Osteocyte (in vitro differentiated cells): ENCODE data around the gene RHBG. TPM values are rescaled to one million over a fixed set of nuclear protein-coding genes. Genes with fewer than 3 reads are reported as not detected.

ENCODE experiments used
- DNase-seq: peaks from one replicate; pipeline ENCODE4 v3.0.0; 2021; ENCODE audit warnings: mixed read lengths; ENCODE audit not compliant: unreplicated experiment; ENCODE audit errors: extremely low spot score
- H3K27ac Mint-ChIP-seq: one replicate; pipeline ENCODE4 v1.8.0; 2021; ENCODE audit warnings: mild to moderate bottlenecking, mixed read lengths; ENCODE audit not compliant: unreplicated experiment
- H3K27me3 Mint-ChIP-seq: one replicate; pipeline ENCODE4 v1.8.0; 2021; ENCODE audit warnings: mixed read lengths; ENCODE audit not compliant: unreplicated experiment
- H3K36me3 Mint-ChIP-seq: one replicate; pipeline ENCODE4 v1.8.0; 2021; ENCODE audit warnings: mixed read lengths; ENCODE audit not compliant: unreplicated experiment
- H3K4me1 Mint-ChIP-seq: one replicate; pipeline ENCODE4 v1.8.0; 2021; ENCODE audit warnings: mixed read lengths; ENCODE audit not compliant: unreplicated experiment
- H3K4me3 Mint-ChIP-seq: one replicate; pipeline ENCODE4 v1.8.0; 2021; ENCODE audit warnings: mild to moderate bottlenecking, moderate library complexity, mixed read lengths; ENCODE audit not compliant: unreplicated experiment
- H3K9me3 Mint-ChIP-seq: one replicate; pipeline ENCODE4 v1.8.0; 2021; ENCODE audit warnings: mixed read lengths; ENCODE audit not compliant: unreplicated experiment
- total RNA-seq: library from RNA; stranded (reverse); gene quantifications from 2 replicates; pipeline ENCODE4 v1.2.1, GENCODE V29; 2021
- TF ChIP-seq, protein P1 (sequence below): fragments of 200-600 bp; sonication (generic); IDR thresholded peaks from 2 replicates; pipeline ENCODE4 v1.5.0; 2021; ENCODE audit warnings: antibody characterized with exemption, mild to moderate bottlenecking, moderate library complexity

Gene RHBG
- total RNA-seq, 1 donor from 2014 or later = not detected

DNA sequence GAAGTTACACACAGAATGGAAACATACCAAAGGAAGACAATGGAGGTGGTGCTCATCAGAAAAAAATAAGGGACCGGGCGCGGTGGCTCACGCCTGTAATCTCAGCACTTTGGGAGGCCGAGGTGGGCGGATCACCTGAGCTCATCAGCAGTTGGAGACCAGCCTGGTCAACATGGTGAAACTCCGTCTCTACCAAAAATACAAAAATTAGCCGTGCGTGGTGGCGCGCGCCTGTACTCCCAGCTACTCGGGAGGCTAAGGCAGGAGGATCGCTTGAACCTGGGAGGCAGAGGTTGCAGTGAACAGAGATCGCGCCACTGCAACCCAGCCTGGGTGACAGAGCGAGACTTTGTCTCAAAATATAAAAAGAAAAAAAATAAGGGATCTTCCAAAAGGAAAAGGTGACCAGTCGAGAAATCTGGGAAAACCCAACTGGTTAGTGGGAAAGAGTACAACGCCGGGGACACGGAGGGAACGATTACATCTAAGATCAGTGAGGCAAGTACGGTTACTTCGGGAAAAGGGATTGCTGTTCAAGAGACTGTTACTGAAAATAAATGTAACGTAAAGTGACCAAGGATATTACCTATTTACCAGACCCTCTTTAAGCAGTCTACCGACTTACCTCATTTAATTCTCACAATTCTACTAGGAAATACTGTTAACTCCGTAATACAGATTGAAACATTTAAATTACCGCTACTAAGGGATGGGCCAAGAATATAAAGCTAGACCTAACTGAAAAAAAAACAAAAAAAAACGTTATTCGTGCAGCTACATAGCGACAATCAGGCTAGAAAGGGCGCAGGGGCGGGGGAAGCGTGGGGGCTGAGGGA lies 31.7 kb upstream of the RHBG start:
- Mint-ChIP-seq H3K9me3 (no peaks in the 10 kb centered on the region), H3K27ac (peak overlapping the region; percentile 95), H3K4me3 (peak overlapping the region; percentile 98), H3K4me1 (peaks cover 24% of the 10 kb centered on the region), H3K27me3 (no peaks in the 10 kb centered on the region), H3K36me3 (peaks cover 14% of the 10 kb centered on the region)
- TF ChIP-seq, protein P1, sequence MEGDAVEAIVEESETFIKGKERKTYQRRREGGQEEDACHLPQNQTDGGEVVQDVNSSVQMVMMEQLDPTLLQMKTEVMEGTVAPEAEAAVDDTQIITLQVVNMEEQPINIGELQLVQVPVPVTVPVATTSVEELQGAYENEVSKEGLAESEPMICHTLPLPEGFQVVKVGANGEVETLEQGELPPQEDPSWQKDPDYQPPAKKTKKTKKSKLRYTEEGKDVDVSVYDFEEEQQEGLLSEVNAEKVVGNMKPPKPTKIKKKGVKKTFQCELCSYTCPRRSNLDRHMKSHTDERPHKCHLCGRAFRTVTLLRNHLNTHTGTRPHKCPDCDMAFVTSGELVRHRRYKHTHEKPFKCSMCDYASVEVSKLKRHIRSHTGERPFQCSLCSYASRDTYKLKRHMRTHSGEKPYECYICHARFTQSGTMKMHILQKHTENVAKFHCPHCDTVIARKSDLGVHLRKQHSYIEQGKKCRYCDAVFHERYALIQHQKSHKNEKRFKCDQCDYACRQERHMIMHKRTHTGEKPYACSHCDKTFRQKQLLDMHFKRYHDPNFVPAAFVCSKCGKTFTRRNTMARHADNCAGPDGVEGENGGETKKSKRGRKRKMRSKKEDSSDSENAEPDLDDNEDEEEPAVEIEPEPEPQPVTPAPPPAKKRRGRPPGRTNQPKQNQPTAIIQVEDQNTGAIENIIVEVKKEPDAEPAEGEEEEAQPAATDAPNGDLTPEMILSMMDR = no peak
- no peak for DNase-seq

GRCh38 chr1:156337888-156338179 lies 31.2 kb upstream of the RHBG start:
- peaks cover 14% of the 10 kb centered on the region for H3K36me3 Mint-ChIP-seq
- H3K27me3 Mint-ChIP-seq = peaks cover 2% of the 10 kb centered on the region
- H3K9me3 Mint-ChIP-seq = no peaks in the 10 kb centered on the region
- DNase-seq = no peak
- H3K4me3 Mint-ChIP-seq = peak overlapping the region; percentile 98
- peak overlapping the region; percentile 95 for H3K27ac Mint-ChIP-seq
- peaks cover 24% of the 10 kb centered on the region for H3K4me1 Mint-ChIP-seq
- TF ChIP-seq, protein P1 = peak; percentile 14

GRCh38 chr1:156338180-156338976 lies 30.6 kb upstream of the RHBG start, which contains the start of the genes CCT3 and TSACC:
TSS of gene CCT3 (minus strand) at chr1:156338292. CDS start at chr1:156338184, 108 bp downstream.
TSS of gene TSACC (plus strand) at chr1:156338526. CDS start at chr1:156339758, 1,232 bp downstream.
- Mint-ChIP-seq H3K9me3 (no peaks in the 10 kb centered on the region), H3K4me1 (peaks cover 24% of the 10 kb centered on the region), H3K27me3 (peaks cover 7% of the 10 kb centered on the region), H3K36me3 (peaks cover 12% of the 10 kb centered on the region), H3K27ac (peak within 1 kb of the TSS; percentile 95), H3K4me3 (peak within 1 kb of the TSS; percentile 98)
- TF ChIP-seq, protein P1 = no peak
- DNase-seq = peak; percentile 100

DNA sequence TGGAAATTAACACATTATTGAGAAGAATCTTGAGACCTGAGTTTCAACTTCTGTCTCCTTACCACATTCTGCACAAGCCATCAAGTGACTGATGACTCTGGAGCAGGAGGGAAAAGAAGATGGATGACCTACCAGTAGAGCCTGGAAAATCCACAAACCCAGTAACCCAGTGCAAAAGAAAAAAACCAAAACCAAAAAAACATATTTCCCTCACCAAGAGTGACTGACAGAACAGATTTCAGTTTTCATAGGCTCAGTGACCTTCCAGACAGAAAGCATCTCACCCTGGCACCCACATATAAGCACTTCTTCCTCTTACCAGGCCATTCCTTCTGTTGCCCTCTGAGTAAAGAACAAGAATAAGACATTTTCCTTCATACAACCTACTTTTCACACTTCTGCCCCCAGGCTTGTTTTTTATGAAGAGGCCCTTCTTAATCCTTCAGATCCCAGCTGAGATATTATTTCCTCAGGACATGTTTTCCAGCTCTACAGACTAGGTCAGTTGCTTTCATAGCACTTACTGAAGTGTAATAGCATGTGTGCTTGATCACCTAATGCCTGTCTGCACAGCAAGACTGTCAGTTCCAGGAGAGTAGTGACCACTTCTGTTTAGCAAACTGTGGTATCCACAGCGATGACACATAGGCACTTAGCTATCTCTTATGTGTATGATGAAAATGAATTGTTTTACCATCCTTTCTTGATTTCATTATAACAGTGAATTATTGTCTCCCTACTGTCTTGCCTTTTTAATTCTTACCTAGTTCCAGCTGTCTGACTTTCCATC lies 26.6 kb upstream of the RHBG start:
- H3K9me3 Mint-ChIP-seq = no peaks in the 10 kb centered on the region
- no peak for DNase-seq
- H3K27ac Mint-ChIP-seq = no peak overlapping the region
- TF ChIP-seq, protein P1 = no peak
- H3K27me3 Mint-ChIP-seq = peaks cover 31% of the 10 kb centered on the region
- H3K36me3 Mint-ChIP-seq = no peaks in the 10 kb centered on the region
- H3K4me1 Mint-ChIP-seq = peaks cover 10% of the 10 kb centered on the region
- no peak overlapping the region for H3K4me3 Mint-ChIP-seq
